Upper lobe of right lung (tissue), 1 donor: Measurements from ENCODE around the gene TNFSF10. TPM values are rescaled to one million over a fixed set of nuclear protein-coding genes. Genes with fewer than 3 reads are reported as not detected.

Source experiments
- ATAC-seq: fragments of 200-7000 bp; cut with Tn5 transposase; one replicate; pipeline ENCODE4 v1.9.1; 2020; ENCODE audit warnings: mild to moderate bottlenecking, moderate library complexity
- DNase-seq: peaks from one replicate; pipeline ENCODE4 v3.0.0-alpha.2; 2020
- H3K27ac ChIP-seq: fragments of 200-600 bp; one replicate; pipeline ENCODE4 v1.8.0; 2022
- H3K27me3 ChIP-seq: fragments of 200-600 bp; one replicate; pipeline ENCODE4 v1.8.0; 2022; ENCODE audit warnings: mild to moderate bottlenecking
- H3K36me3 ChIP-seq: fragments of 200-600 bp; one replicate; pipeline ENCODE4 v1.8.0; 2022
- H3K4me1 ChIP-seq: fragments of 200-600 bp; one replicate; pipeline ENCODE4 v1.8.0; 2022
- H3K4me3 ChIP-seq: fragments of 200-600 bp; one replicate; pipeline ENCODE4 v1.8.0; 2022; ENCODE audit warnings: mild to moderate bottlenecking
- H3K9me3 ChIP-seq: fragments of 200-600 bp; one replicate; pipeline ENCODE4 v1.8.0; 2022
- intact Hi-C: fragments of 100-400 bp; cut with DNase I; formaldehyde crosslinking; loops from one replicate; pipeline ENCODE4 v1.11.0; 2022
- total RNA-seq: library from RNA; stranded (reverse); fragmentation: NEBNext Ultra II Directional; extraction: Animal tissue kit (Norgen Biotek cat#: 25700); gene quantifications from one replicate; pipeline ENCODE4 v1.2.1, GENCODE V29; 2021
- TF ChIP-seq, protein P1 (sequence below): fragments of 200-600 bp; IDR thresholded peaks from one replicate; pipeline ENCODE4 v1.8.0; 2022; ENCODE audit warnings: antibody characterized with exemption
- donor health status: DM: no; HTN: yes; CAD: no; lungs with severe emphysema.

Gene TNFSF10
- total RNA-seq, 1 donor from 2014 or later: 140 TPM

DNA sequence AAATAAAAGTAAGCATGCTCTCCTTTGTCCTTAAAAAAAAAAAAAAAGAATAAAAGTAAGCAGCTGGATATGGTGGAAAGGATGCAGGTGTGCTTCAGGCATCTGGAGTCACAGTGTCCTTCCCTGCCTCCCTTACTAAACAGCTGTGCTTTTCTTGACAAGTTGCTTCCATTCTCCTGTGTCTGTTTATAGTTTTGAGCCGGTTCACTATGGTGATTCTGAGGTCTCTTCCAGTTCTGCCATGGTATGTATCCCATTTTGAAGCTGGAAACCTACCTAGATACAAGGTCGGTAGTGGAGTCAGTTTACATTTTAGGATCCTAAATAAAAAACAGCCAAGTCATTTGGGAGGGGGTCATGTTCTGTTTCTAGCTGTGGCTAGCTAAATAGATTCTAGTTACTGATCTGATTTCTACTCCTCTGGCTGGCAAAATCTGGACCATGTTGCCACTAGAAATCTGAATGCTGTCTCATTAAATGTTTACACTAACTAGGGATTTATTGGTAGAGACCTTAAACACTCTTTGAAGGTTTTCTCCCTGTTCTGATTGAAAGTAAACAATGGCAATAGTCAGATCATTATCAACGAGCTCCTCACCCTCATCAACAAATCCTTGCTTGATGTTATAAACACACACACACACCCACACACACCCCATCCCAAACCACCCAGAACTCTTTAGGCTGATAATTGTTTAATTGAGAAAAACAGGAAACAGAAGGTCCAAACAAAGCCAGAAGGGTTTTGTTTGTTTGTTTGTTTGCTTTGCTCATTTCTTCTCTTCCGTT lies 7.9 kb downstream of the TNFSF10 start:
- H3K9me3 ChIP-seq: no peaks in the 10 kb centered on the region
- ATAC-seq: no peak
- no peak overlapping the region for H3K4me3 ChIP-seq
- intact Hi-C loops: loop anchor here (10.0 kb wide), 1 partner anchor 79 kb away; no protein-coding TSS in a partner anchor
- H3K4me1 ChIP-seq: peaks cover 78% of the 10 kb centered on the region
- H3K27ac ChIP-seq: peak overlapping the region; percentile 93
- DNase-seq: no peak
- no peaks in the 10 kb centered on the region for H3K27me3 ChIP-seq
- peaks cover 48% of the 10 kb centered on the region for H3K36me3 ChIP-seq
- TF ChIP-seq, protein P1, sequence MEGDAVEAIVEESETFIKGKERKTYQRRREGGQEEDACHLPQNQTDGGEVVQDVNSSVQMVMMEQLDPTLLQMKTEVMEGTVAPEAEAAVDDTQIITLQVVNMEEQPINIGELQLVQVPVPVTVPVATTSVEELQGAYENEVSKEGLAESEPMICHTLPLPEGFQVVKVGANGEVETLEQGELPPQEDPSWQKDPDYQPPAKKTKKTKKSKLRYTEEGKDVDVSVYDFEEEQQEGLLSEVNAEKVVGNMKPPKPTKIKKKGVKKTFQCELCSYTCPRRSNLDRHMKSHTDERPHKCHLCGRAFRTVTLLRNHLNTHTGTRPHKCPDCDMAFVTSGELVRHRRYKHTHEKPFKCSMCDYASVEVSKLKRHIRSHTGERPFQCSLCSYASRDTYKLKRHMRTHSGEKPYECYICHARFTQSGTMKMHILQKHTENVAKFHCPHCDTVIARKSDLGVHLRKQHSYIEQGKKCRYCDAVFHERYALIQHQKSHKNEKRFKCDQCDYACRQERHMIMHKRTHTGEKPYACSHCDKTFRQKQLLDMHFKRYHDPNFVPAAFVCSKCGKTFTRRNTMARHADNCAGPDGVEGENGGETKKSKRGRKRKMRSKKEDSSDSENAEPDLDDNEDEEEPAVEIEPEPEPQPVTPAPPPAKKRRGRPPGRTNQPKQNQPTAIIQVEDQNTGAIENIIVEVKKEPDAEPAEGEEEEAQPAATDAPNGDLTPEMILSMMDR: no peak

- no peak for ATAC-seq
- H3K4me3 ChIP-seq: no peak overlapping the region
- peak overlapping the region; percentile 93 for H3K27ac ChIP-seq
- H3K9me3 ChIP-seq: no peaks in the 10 kb centered on the region
- intact Hi-C loops: loop anchor here (10.0 kb wide), 1 partner anchor 80 kb away; no protein-coding TSS in a partner anchor
- TF ChIP-seq, protein P1: no peak
- no peaks in the 10 kb centered on the region for H3K27me3 ChIP-seq
- H3K4me1 ChIP-seq: peaks cover 71% of the 10 kb centered on the region
- DNase-seq: no peak
- peaks cover 55% of the 10 kb centered on the region for H3K36me3 ChIP-seq
These were observed 8.6 kb downstream of the TNFSF10 start for GRCh38 chr3:172514678-172515077.

- Histone ChIP-seq H3K4me3 (no peak overlapping the region), H3K9me3 (no peaks in the 10 kb centered on the region), H3K27me3 (no peaks in the 10 kb centered on the region), H3K4me1 (peaks cover 61% of the 10 kb centered on the region), H3K27ac (peak overlapping the region; percentile 65), H3K36me3 (peaks cover 67% of the 10 kb centered on the region)
- TF ChIP-seq, protein P1: no peak
- intact Hi-C loops: loop anchor here (10.0 kb wide), 1 partner anchor 81 kb away; no protein-coding TSS in a partner anchor
- DNase-seq: no peak
- no peak for ATAC-seq
These were observed 9.7 kb downstream of the TNFSF10 start for GRCh38 chr3:172513488-172513887.

- H3K27ac ChIP-seq: peak overlapping the region; percentile 65
- ATAC-seq (peak; percentile 96), DNase-seq (peak; percentile 86)
- no peak overlapping the region for H3K4me3 ChIP-seq
- no peaks in the 10 kb centered on the region for H3K9me3 ChIP-seq
- H3K36me3 ChIP-seq: peaks cover 81% of the 10 kb centered on the region
- intact Hi-C loops: loop anchor here (10.0 kb wide), 1 partner anchor 83 kb away; no protein-coding TSS in a partner anchor
- H3K4me1 ChIP-seq: peaks cover 49% of the 10 kb centered on the region
- TF ChIP-seq, protein P1: no peak
- H3K27me3 ChIP-seq: no peaks in the 10 kb centered on the region
These were observed 11.2 kb downstream of the TNFSF10 start for GRCh38 chr3:172511783-172512762.

- H3K9me3 ChIP-seq: no peaks in the 10 kb centered on the region
- no peak overlapping the region for H3K27ac ChIP-seq
- TF ChIP-seq, protein P1: no peak
- no peak for ATAC-seq
- intact Hi-C loops: no loop called here
- H3K27me3 ChIP-seq: no peaks in the 10 kb centered on the region
- DNase-seq: no peak
- no peak overlapping the region for H3K4me3 ChIP-seq
- H3K36me3 ChIP-seq: peaks cover 54% of the 10 kb centered on the region
- no peaks in the 10 kb centered on the region for H3K4me1 ChIP-seq
These were observed 17.1 kb downstream of the TNFSF10 start for GRCh38 chr3:172506094-172506493.
